Measurements from ENCODE around the gene CROCC2. TPM values are rescaled to one million over a fixed set of nuclear protein-coding genes. Genes with fewer than 3 reads are reported as not detected.

The CROCC2 gene
- total and polyA plus RNA-seq, 2 of the 13 experiments (the other 11 are each of a cell fraction or from before 2014, with no cell fraction given) = not detected

DNA sequence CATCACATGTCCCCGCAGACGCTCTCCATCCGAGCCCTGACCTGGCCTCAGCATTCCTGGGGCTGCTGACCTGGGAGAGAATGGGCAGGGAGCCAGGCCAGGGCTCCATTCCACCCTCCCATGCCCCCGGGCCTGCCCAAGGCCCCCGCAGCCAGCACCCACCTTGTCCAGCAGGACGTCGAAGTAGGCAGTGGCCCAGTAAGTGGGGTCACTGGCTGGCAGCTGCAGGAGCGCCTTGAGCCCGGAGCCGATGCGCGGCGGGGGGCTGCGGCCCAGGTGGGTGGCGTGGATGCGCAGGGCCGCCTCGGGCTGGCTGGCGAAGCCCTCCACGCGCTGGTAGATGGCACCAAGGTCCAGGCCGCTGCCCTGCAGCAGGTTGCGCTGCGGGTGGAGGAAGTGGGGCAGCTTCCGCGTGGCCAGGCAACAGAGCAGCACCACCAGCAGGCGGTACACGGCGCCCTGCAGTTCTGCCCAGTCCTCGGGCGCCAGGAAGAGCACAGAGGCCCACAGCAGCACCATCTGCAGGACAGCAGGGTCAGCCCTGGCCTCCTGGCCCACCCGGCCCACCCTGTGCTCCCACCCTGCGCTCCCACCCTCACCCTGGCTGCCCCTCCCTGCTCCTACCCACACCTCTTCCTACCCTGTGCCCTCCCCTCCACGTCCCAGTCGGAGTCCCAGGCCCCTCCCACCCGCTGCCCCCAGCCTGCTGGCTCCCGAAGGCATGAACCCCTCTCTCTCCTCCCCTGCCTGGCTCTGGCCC lies 17.8 kb upstream of the CROCC2 start (continued):
- TF ChIP-seq USF2 (IDR thresholded peaks at IDR 0.05; ENCODE audit: low read depth, low read length) = no peak
- no peak for TF ChIP-seq USF2 (CRISPR knock-in tag; IDR thresholded peaks at IDR 0.05; ENCODE audit: borderline replicate concordance)
- no peak for TF ChIP-seq EZH2 (conservative IDR thresholded peaks at IDR 0.05; ENCODE audit: low read depth, low read length)
- TF ChIP-seq GPN1 (CRISPR knock-in tag; IDR thresholded peaks at IDR 0.05; ENCODE audit: borderline replicate concordance) = no peak
- TF ChIP-seq KDM3A (CRISPR knock-in tag; IDR thresholded peaks at IDR 0.05; ENCODE audit: low read depth) = no peak
- TF ChIP-seq SETDB1 (CRISPR knock-in tag; IDR thresholded peaks at IDR 0.05; ENCODE audit: borderline replicate concordance) = no peak
- TF ChIP-seq FOXO1 (CRISPR knock-in tag; IDR thresholded peaks at IDR 0.05) = no peak
- no peak for TF ChIP-seq ZNF33A (CRISPR knock-in tag; IDR thresholded peaks at IDR 0.05; ENCODE audit: borderline replicate concordance)
- TF ChIP-seq, protein P1, sequence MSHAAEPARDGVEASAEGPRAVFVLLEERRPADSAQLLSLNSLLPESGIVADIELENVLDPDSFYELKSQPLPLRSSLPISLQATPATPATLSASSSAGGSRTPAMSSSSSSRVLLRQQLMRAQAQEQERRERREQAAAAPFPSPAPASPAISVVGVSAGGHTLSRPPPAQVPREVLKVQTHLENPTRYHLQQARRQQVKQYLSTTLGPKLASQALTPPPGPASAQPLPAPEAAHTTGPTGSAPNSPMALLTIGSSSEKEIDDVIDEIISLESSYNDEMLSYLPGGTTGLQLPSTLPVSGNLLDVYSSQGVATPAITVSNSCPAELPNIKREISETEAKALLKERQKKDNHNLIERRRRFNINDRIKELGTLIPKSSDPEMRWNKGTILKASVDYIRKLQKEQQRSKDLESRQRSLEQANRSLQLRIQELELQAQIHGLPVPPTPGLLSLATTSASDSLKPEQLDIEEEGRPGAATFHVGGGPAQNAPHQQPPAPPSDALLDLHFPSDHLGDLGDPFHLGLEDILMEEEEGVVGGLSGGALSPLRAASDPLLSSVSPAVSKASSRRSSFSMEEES (CRISPR knock-in tag; IDR thresholded peaks at IDR 0.05) = no peak
- TF ChIP-seq, protein P2, sequence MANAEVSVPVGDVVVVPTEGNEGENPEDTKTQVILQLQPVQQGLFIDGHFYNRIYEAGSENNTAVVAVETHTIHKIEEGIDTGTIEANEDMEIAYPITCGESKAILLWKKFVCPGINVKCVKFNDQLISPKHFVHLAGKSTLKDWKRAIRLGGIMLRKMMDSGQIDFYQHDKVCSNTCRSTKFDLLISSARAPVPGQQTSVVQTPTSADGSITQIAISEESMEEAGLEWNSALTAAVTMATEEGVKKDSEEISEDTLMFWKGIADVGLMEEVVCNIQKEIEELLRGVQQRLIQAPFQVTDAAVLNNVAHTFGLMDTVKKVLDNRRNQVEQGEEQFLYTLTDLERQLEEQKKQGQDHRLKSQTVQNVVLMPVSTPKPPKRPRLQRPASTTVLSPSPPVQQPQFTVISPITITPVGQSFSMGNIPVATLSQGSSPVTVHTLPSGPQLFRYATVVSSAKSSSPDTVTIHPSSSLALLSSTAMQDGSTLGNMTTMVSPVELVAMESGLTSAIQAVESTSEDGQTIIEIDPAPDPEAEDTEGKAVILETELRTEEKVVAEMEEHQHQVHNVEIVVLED (CRISPR knock-in tag; IDR thresholded peaks at IDR 0.05; ENCODE audit: borderline replicate concordance) = no peak
- no peak for TF ChIP-seq ZNF350 (CRISPR knock-in tag; IDR thresholded peaks at IDR 0.05; ENCODE audit: borderline replicate concordance, low read depth)
- TF ChIP-seq ZNF556 (CRISPR knock-in tag; IDR thresholded peaks at IDR 0.05; ENCODE audit: borderline replicate concordance) = no peak
- TF ChIP-seq MTERF4 (CRISPR knock-in tag; IDR thresholded peaks at IDR 0.05) = no peak
- TF ChIP-seq, protein P3, sequence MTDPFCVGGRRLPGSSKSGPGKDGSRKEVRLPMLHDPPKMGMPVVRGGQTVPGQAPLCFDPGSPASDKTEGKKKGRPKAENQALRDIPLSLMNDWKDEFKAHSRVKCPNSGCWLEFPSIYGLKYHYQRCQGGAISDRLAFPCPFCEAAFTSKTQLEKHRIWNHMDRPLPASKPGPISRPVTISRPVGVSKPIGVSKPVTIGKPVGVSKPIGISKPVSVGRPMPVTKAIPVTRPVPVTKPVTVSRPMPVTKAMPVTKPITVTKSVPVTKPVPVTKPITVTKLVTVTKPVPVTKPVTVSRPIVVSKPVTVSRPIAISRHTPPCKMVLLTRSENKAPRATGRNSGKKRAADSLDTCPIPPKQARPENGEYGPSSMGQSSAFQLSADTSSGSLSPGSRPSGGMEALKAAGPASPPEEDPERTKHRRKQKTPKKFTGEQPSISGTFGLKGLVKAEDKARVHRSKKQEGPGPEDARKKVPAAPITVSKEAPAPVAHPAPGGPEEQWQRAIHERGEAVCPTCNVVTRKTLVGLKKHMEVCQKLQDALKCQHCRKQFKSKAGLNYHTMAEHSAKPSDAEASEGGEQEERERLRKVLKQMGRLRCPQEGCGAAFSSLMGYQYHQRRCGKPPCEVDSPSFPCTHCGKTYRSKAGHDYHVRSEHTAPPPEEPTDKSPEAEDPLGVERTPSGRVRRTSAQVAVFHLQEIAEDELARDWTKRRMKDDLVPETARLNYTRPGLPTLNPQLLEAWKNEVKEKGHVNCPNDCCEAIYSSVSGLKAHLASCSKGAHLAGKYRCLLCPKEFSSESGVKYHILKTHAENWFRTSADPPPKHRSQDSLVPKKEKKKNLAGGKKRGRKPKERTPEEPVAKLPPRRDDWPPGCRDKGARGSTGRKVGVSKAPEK (CRISPR knock-in tag; IDR thresholded peaks at IDR 0.05; ENCODE audit: borderline replicate concordance) = no peak
- TF ChIP-seq PHF20 (CRISPR knock-in tag; IDR thresholded peaks at IDR 0.05) = no peak
- TF ChIP-seq DNMT3B (CRISPR knock-in tag; conservative IDR thresholded peaks at IDR 0.05) = no peak
- no peak for TF ChIP-seq HIVEP1 (CRISPR knock-in tag; IDR thresholded peaks at IDR 0.05)
- no peak for TF ChIP-seq E2F2 (CRISPR knock-in tag; IDR thresholded peaks at IDR 0.05; ENCODE audit: borderline replicate concordance)

Measured in HepG2 (cell line).